Choroid plexus epithelial cell (primary cell): ENCODE measurements around the gene COIL.

Experiments used
- DNase-seq: peaks from one replicate; pipeline ENCODE4 v3.0.0-alpha.2; 2010; ENCODE audit warnings: low read depth
- H3K4me3 ChIP-seq: 2 replicates; pipeline ENCODE4 v1.5.1; 2011; ENCODE audit warnings: low read depth, mild to moderate bottlenecking, control low read depth, low read length, moderate library complexity
- CTCF ChIP-seq: conservative IDR thresholded peaks from 2 replicates; pipeline ENCODE4 v1.5.1; 2011; ENCODE audit warnings: low read depth, mild to moderate bottlenecking, control low read depth, inconsistent platforms, low read length, moderate library complexity

The COIL gene

GRCh38 chr17:56935461-56935860 is 25.4 kb downstream of the COIL start:
- DNase-seq = no peak
- H3K4me3 ChIP-seq = no peak overlapping the region
- no peak for TF ChIP-seq CTCF

- no peak for TF ChIP-seq CTCF
- no peak for DNase-seq
- no peak overlapping the region for H3K4me3 ChIP-seq
Measured at GRCh38 chr17:56934280-56934679, 26.6 kb downstream of the COIL start.

GRCh38 chr17:56933868-56934267 is 27.0 kb downstream of the COIL start:
- no peak for DNase-seq

GRCh38 chr17:56933151-56933745 is 27.6 kb downstream of the COIL start:
- DNase-seq = no peak
- TF ChIP-seq CTCF = no peak
- H3K4me3 ChIP-seq = no peak overlapping the region

More at GRCh38 chr17:56933868-56934267, 27.0 kb downstream of the COIL start:
- TF ChIP-seq CTCF = no peak
- no peak overlapping the region for H3K4me3 ChIP-seq

GRCh38 chr17:56930739-56931337 is 30.0 kb downstream of the COIL start:
- no peak for TF ChIP-seq CTCF

GRCh38 chr17:56929362-56929969 is 31.4 kb downstream of the COIL start:
- H3K4me3 ChIP-seq = no peak overlapping the region
- TF ChIP-seq CTCF = no peak
- no peak for DNase-seq

More at GRCh38 chr17:56930739-56931337, 30.0 kb downstream of the COIL start:
- H3K4me3 ChIP-seq = no peak overlapping the region
- DNase-seq = no peak
